AG04449 (cell line): ENCODE measurements around the gene SH3BGRL3.
"Not testable (repeated sequence)": the region's sequence is repeated elsewhere in the genome, so short reads cannot be mapped to it uniquely, and the experiment has no call there.

Experiments
- CTCF ChIA-PET: fragments of 350-600 bp; formaldehyde crosslinking; extraction: SDS; loops from one replicate; lab custom pipeline; 2021; ENCODE audit warnings: antibody characterized with exemption; lab: Yijun Ruan, JAX
- POLR2A ChIA-PET: fragments of 400-600, 350-600 bp; formaldehyde crosslinking; extraction: SDS; loops from one replicate; lab custom pipeline; 2020; ENCODE audit warnings: antibody characterized with exemption, inconsistent platforms; lab: Yijun Ruan, JAX
- DNase-seq: peaks from one replicate; pipeline ENCODE4 v3.0.0-alpha.2; 2010; ENCODE audit warnings: low read depth, low spot score
- H3K4me3 ChIP-seq: 2 replicates; pipeline ENCODE4 v1.5.1; 2011; ENCODE audit warnings: low read depth, mild to moderate bottlenecking, control low read depth, low read length
- CTCF ChIP-seq: IDR thresholded peaks from one replicate; pipeline ENCODE4 v1.5.1; 2011; ENCODE audit warnings: mild to moderate bottlenecking, moderate library complexity, low read length, control low read depth, inconsistent platforms; ENCODE audit not compliant: insufficient read depth; ENCODE audit errors: missing control alignments

SH3BGRL3 gene

DNA sequence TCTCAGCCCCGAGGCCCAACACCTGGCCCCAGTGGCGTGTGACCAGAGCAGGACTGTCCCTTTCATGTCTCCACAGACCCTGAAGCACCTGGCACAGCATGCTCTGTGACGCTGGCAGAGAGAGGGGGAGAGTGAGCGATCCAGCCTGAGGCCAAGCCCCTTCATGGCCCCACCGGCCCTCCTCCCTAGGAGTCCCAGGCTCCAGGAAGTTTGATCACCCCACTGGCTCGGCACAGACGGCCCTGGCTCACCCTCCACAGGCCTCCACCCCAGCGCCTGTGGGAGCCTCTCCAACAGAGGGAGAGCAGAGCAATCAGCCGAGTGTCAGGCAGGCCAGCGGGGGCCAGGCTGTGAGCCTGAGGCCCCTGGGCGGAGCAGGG is 11.0 kb downstream of the SH3BGRL3 start:
- no peak for DNase-seq
- H3K4me3 ChIP-seq: no peak overlapping the region
- ChIA-PET CTCF (interaction anchor here (1.8 to 5.7 kb wide), 2 partner anchors 14 to 31 kb away, joined by 10 to 36 read pairs; partner anchors contain the start of gene SH3BGRL3), POLR2A (no interaction called here)
- no peak for TF ChIP-seq CTCF

DNA sequence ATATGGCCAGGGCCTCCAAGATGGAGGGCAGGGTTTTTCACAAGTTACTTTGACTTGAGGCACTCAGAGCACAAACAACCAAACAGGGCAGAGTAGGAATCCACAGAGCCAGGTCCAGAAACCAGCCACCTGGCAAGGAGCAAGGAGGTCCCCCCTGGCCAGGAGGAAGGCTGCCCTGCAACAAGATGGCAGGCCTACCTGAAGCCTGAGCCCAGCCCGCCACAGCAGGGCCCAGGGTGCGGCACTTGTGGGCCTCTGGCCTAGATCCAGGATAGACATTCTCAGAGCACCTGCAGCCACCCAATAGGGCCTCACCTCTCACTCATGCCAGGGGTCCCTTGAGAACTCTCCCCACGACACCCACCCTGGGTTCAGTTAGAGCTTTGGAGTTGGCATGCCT is 11.5 kb downstream of the SH3BGRL3 start:
- ChIA-PET POLR2A (no interaction called here), CTCF (interaction anchor here (1.8 to 5.7 kb wide), 2 partner anchors 14 to 30 kb away, joined by 10 to 36 read pairs; partner anchors contain the start of gene SH3BGRL3)
- no peak for TF ChIP-seq CTCF
- DNase-seq: no peak
- H3K4me3 ChIP-seq: no peak overlapping the region

DNA sequence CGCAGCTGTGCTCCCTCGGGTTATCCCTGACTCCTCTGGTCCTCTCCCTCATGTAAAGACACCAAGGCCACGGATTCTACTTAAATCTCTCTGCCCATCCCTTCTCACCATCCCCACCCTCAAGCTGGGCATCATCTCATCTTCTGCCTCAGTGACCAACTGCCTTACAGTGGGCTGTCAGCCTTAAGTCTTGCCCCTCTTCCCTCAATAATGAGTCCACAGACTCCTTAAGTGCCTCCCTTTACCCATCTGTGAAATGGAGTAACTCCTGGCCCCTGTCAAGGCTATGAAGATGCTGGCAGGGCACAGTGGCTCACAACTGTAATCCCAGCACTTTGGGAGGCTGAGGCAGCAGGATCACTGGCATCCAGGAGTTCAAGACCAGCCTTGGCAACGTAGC is 12.1 kb downstream of the SH3BGRL3 start:
- no peak overlapping the region for H3K4me3 ChIP-seq
- TF ChIP-seq CTCF: no peak
- CTCF ChIA-PET: interaction anchor here (1.1 to 5.7 kb wide), 2 partner anchors 11 to 15 kb away, joined by 4 to 36 read pairs; partner anchors contain the start of gene SH3BGRL3
- no peak for DNase-seq
- POLR2A ChIA-PET: interaction anchor here (0.5 kb wide), 1 partner anchor 11 kb away, joined by 3 read pairs; no protein-coding TSS in a partner anchor

DNA sequence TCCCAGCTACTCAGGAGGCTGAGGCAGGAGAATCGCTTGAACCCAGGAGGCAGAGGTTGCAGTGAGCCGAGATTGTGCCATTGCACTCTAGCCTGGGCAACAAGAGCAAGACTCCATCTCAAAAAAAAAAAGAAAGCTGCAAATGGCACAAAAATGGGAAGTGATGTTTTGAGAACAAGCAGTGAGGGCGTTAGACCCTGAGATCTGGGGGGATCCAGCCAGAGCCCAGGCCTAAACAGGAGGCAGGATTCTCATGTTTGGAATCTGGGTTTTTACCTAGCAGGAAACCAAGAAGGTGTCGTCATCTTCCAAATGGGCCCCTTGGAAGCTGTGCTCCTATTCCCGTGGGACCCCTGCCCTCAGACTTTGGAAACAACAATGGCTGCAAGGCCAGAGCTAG is 12.8 kb downstream of the SH3BGRL3 start:
- not testable (repeated sequence) for DNase-seq, H3K4me3 ChIP-seq
- POLR2A ChIA-PET: interaction anchor here (0.5 kb wide), 1 partner anchor 11 kb away, joined by 3 read pairs; no protein-coding TSS in a partner anchor
- CTCF ChIA-PET: interaction anchor here (1.1 to 5.7 kb wide), 2 partner anchors 12 to 16 kb away, joined by 4 to 36 read pairs; partner anchors contain the start of gene SH3BGRL3

DNA sequence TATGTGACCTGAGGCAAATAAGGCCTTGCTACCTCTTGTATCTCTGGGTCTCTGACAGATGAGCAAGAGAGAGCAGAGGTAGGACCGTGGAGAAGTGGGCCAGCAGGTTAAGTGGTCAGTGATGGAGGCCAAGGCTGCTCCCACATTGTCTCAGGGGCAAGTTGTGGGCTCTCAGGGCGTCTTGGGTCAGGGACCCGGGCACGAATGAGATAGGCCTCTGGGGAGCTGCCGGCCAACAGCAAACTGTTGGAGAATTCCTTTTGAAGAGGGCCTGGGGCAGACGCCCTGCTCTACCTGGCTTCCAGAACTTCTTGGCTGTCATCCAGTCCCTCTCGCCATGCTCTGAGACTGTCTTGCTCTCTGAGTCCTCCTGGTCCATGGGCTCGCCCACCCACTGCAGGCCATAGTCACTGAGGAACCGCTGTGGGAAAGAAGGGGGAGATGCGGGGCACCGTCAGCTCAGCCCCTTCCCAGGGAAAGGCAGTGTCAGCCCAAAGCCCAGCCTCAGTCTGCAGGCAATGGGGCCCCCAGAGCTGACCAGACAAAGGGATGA is 14.1 kb downstream of the SH3BGRL3 start:
- H3K4me3 ChIP-seq: no peak overlapping the region
- CTCF ChIA-PET: interaction anchor here (1.1 to 1.6 kb wide), 2 partner anchors 9 to 18 kb away, joined by 3 to 12 read pairs; no protein-coding TSS in a partner anchor
- TF ChIP-seq CTCF: no peak
- POLR2A ChIA-PET: no interaction called here
- DNase-seq: no peak

- DNase-seq: no peak
- CTCF ChIA-PET: interaction anchor here (1.5 to 6.6 kb wide), 4 partner anchors 10 to 69 kb away, joined by 6 to 36 read pairs (median 10); no protein-coding TSS in a partner anchor
- no peak for TF ChIP-seq CTCF
- no peak overlapping the region for H3K4me3 ChIP-seq
- POLR2A ChIA-PET: no interaction called here
These were observed 15.6 kb downstream of the SH3BGRL3 start for GRCh38 chr1:26295194-26296138.
